GM10266 (cell line): Measurements from ENCODE around the gene SDCCAG8.

Experiments used
- DNase-seq: peaks from one replicate; pipeline ENCODE4 v3.0.0; 2012; ENCODE audit errors: extremely low spot score
- TF ChIP-seq, protein P1 (sequence below): IDR thresholded peaks from 2 replicates; pipeline ENCODE4 v1.5.1; 2012; ENCODE audit warnings: mild to moderate bottlenecking, low read depth; ENCODE audit not compliant: control insufficient read depth, insufficient read depth; ENCODE audit errors: missing control alignments

The SDCCAG8 gene

DNA sequence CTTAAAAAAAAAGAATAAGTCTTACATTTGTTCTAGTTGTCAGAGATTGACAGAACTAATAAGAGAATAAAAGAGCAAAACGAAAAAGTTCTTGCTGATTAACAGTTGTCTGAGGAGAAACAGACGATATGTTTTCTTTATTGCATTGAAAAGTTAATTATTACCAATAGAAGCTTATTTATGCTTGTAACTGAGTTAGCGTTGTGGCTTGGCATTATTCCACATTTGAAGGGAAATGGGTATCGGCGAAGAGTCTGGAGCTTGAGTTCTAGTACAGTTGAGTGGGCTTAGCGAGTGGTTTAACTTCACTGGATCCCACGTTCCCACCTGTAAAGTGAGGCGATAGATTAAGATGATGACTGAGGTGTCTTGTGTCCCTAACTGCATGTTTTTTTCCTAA, 109.0 kb downstream of the SDCCAG8 start:
- TF ChIP-seq, protein P1, sequence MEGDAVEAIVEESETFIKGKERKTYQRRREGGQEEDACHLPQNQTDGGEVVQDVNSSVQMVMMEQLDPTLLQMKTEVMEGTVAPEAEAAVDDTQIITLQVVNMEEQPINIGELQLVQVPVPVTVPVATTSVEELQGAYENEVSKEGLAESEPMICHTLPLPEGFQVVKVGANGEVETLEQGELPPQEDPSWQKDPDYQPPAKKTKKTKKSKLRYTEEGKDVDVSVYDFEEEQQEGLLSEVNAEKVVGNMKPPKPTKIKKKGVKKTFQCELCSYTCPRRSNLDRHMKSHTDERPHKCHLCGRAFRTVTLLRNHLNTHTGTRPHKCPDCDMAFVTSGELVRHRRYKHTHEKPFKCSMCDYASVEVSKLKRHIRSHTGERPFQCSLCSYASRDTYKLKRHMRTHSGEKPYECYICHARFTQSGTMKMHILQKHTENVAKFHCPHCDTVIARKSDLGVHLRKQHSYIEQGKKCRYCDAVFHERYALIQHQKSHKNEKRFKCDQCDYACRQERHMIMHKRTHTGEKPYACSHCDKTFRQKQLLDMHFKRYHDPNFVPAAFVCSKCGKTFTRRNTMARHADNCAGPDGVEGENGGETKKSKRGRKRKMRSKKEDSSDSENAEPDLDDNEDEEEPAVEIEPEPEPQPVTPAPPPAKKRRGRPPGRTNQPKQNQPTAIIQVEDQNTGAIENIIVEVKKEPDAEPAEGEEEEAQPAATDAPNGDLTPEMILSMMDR = no peak
- DNase-seq = no peak

GRCh38 chr1:243367314-243367713, 111.5 kb downstream of the SDCCAG8 start:
- no peak for DNase-seq
- TF ChIP-seq, protein P1 = no peak

DNA sequence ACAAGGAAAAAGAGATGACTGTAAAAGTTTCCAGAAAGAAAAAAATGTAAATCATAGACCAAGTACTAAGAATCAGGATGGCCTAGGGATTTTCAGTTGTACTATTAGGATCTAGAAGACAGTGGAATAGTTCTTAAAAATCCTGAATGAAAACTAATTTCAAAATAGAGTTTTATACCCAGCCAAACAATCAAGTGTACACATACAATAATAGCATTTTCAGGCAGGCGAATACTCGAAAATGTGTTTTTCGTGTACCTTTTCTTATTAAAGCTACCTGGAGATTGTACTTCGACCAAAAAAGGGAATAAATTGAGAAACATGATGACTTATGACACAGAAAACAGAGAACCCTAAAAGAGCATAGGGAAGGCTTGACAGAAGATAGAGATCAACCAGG, 118.6 kb downstream of the SDCCAG8 start:
- no peak for DNase-seq
- TF ChIP-seq, protein P1 = no peak

GRCh38 chr1:243375596-243375995, 119.8 kb downstream of the SDCCAG8 start:
- TF ChIP-seq, protein P1 = no peak
- DNase-seq = no peak

GRCh38 chr1:243378669-243379068, 122.8 kb downstream of the SDCCAG8 start:
- TF ChIP-seq, protein P1 = no peak
- DNase-seq = no peak

DNA sequence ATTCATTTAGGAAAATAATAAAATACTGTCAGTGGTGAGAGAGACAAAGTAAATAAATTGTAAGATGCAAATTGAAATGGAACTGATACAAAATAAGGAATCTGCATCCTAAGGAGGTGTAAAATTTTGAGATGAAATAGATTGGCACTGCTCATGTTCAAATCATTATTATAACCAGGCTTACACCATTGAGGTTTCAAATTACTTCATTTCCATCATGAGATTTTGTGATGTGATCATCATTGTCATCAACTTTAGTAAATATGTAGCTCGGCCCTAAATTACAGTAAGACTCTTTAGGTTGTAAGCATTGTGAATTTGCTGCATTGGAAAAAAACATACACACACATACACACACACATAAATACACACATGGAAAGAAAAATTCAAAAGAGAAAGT, 123.4 kb downstream of the SDCCAG8 start:
- TF ChIP-seq, protein P1 = no peak
- DNase-seq = no peak

- TF ChIP-seq, protein P1 = no peak
- no peak for DNase-seq
These were observed 123.9 kb downstream of the SDCCAG8 start for GRCh38 chr1:243379706-243380105.
